ENCODE measurements around the gene TTLL5.

The TTLL5 gene, protein sequence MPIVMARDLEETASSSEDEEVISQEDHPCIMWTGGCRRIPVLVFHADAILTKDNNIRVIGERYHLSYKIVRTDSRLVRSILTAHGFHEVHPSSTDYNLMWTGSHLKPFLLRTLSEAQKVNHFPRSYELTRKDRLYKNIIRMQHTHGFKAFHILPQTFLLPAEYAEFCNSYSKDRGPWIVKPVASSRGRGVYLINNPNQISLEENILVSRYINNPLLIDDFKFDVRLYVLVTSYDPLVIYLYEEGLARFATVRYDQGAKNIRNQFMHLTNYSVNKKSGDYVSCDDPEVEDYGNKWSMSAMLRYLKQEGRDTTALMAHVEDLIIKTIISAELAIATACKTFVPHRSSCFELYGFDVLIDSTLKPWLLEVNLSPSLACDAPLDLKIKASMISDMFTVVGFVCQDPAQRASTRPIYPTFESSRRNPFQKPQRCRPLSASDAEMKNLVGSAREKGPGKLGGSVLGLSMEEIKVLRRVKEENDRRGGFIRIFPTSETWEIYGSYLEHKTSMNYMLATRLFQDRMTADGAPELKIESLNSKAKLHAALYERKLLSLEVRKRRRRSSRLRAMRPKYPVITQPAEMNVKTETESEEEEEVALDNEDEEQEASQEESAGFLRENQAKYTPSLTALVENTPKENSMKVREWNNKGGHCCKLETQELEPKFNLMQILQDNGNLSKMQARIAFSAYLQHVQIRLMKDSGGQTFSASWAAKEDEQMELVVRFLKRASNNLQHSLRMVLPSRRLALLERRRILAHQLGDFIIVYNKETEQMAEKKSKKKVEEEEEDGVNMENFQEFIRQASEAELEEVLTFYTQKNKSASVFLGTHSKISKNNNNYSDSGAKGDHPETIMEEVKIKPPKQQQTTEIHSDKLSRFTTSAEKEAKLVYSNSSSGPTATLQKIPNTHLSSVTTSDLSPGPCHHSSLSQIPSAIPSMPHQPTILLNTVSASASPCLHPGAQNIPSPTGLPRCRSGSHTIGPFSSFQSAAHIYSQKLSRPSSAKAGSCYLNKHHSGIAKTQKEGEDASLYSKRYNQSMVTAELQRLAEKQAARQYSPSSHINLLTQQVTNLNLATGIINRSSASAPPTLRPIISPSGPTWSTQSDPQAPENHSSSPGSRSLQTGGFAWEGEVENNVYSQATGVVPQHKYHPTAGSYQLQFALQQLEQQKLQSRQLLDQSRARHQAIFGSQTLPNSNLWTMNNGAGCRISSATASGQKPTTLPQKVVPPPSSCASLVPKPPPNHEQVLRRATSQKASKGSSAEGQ (N-terminal part only)

DNA sequence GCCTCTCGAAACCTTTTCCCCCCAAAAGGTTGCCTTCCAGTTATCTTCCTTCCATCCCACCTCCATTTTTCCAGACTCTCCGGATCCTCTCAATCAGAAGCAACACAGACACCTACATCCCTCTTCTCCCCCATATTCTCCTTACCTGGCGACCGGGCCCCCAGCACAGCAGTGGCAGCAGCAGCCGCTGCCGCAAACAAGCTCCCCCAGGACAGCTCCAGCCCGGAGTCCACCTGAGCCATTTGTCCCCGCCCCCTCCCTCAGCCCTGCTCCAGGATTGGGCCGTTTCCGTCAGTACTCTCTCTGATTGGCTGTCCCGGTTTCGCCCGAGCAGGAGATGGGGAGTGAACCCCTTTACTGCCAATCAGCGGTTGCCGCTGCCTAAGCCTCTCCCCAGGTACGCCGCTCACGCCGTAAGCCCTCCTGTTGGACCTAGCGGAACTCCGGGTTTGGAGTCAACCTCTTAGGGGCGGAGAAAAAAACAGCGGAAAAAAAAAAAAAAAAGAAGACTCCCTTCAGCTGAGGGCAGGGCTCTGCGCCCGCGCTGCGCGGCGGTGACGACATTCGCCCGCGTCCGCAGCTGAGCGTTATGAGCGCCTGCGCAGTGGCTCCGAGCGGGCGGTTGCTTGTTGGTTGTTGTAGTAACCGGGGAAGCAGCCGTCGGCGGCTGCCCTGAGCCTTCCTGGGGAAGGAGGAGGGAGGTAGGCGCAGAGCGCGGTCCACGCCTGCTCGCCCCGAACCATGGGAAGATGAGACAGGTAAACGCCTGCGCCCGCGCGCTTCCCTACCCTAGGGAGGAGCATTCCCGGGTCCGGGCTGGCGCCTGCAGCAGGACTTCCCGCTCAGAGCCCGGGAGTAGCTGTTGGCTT lies at the start of gene TTLL5, which contains the start of gene ERG28:
Gene TTLL5 (plus strand): TSS at position 617 of the 869 bp plus-strand sequence. CDS start 1,904 bp downstream, outside the sequence.
Gene ERG28 (minus strand): TSS at position 247 of the 869 bp plus-strand sequence. CDS start 3,374 bp downstream, outside the sequence.
- DNase-seq (ENCODE audit: low read depth), result peak; percentile 94

DNA sequence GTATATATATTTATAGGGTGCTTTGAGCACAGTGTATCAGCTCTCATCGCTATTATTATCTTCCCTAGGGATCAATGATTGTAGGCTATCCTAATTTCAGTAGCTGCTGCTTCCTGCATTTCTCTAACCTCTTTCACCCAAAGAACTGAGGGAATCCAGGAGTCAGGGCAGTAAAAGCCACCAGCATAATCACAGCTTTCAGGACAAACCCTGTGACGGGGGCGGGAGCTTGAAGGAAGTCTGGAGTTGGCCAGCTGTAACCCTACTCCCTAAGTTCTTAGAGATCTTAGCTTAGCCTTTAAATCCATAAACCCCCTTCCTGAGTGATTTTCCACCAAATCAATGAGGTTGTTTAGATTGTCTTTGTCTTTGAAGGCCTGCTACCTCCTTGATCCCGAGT lies 48.9 kb upstream of the TTLL5 start:
- DNase-seq (ENCODE audit: low read depth), result no peak

- no peak for DNase-seq (ENCODE audit: low read depth)
Measured at GRCh38 chr14:75614179-75614578, 46.9 kb upstream of the TTLL5 start.

DNA sequence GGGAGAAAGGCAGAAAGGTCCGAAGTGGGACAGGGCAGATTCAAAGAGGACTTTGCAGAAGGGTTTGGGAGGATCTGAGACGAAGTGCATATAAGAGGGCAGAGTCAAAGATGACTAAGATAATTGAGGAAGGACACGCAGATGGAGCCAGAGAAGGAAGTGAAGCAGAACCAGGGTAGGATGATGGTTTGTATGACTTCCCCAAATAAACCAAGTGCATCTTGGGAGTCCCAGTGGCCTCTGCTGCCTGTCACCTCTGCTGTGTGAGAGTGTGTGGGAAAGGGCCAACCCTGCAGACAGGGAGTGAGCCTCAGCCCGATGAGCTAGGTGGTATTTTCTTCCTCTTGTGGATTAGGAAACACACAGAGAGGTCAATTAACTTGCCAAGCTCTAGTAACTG lies 45.8 kb upstream of the TTLL5 start:
- no peak for DNase-seq (ENCODE audit: low read depth)

GRCh38 chr14:75619548-75619947 lies 41.5 kb upstream of the TTLL5 start:
- no peak for DNase-seq (ENCODE audit: low read depth)

- DNase-seq (ENCODE audit: low read depth), result no peak
Measured at GRCh38 chr14:75625034-75625433, 36.0 kb upstream of the TTLL5 start.

GRCh38 chr14:75626396-75626795 lies 34.6 kb upstream of the TTLL5 start:
- no peak for DNase-seq (ENCODE audit: low read depth)

GRCh38 chr14:75626863-75627262 lies 34.2 kb upstream of the TTLL5 start:
- no peak for DNase-seq (ENCODE audit: low read depth)

DNA sequence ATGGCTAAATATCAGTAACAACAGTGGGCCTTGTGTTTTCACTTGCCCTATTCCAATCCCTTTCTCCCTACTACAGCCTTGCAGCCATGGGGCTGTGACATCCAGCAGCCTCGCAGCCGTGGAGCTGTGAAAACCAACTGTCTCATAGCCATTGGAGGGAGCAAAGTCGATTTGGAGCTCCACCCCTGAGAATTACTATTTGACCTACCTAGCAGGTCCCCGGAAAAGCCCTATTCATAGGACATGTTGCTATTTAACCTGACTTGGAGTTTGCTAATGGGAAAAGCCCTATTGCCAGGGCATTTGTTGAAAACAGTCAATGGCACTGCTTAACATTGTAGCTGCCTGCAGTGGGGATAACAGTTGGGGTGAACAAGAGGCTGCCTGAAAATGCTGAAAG lies 33.6 kb upstream of the TTLL5 start:
- no peak for DNase-seq (ENCODE audit: low read depth)

DNA sequence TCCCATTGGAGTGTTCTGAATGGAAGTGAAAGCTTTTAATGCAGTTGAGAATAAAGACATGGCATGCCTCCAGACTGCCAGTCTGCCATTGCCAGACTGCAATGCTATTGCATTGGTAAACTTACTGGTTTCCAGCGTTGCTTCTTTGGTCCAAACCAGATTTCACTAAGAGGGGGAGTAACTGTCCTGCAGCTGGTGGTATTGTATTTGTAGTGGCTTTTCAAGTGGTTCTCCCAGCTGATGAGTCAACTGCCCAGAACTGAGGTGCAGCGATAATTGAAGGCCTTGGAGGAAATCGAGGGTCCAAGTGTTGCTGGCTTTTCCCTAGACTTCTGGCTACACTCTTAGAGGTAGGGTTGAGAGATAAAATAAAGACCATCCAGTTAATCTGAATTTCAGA lies 32.2 kb upstream of the TTLL5 start:
- DNase-seq (ENCODE audit: low read depth), result no peak

- DNase-seq (ENCODE audit: low read depth), result no peak
Measured at GRCh38 chr14:75630695-75631452, 30.2 kb upstream of the TTLL5 start.

GRCh38 chr14:75631453-75631831 lies 29.6 kb upstream of the TTLL5 start:
- no peak for DNase-seq (ENCODE audit: low read depth)

DNA sequence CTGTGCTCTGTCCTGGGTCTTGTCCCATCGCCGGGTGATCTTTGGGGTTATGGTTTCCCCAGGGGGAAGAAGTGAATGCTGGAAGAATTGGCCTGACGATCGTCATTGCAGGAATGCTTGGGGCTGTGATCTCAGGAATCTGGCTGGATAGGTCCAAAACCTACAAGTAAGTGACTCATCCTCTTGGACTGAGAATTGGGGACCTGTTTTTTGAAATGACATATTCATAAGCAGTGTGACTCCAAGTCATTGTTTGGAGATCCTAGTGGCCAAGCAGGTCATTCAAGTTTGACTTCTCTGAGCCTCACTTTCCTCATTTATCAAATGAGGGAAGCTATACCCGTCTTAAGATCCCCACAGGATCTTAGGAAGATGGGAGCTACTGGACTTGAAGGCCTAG lies 26.2 kb upstream of the TTLL5 start:
- no peak for DNase-seq (ENCODE audit: low read depth)

- no peak for DNase-seq (ENCODE audit: low read depth)
Measured at GRCh38 chr14:75636100-75636692, 24.9 kb upstream of the TTLL5 start.

DNA sequence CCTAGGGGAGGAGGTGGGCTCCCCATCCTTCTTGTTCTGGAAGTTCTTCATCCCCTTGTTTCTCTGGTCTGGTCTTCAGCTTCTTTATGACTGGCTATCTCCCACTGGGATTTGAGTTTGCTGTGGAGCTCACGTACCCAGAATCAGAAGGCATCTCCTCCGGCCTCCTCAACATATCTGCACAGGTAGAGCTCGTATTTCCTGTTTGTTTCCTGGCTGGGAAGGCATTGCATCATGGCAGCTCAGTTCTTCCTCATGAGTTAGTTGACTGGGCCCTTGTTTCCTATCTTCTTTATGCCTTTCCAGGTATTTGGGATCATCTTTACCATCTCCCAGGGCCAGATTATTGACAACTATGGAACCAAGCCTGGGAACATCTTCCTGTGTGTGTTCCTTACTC lies 20.2 kb upstream of the TTLL5 start:
- no peak for DNase-seq (ENCODE audit: low read depth)

- DNase-seq (ENCODE audit: low read depth), result no peak
Measured at GRCh38 chr14:75643985-75644384, 17.1 kb upstream of the TTLL5 start.

DNA sequence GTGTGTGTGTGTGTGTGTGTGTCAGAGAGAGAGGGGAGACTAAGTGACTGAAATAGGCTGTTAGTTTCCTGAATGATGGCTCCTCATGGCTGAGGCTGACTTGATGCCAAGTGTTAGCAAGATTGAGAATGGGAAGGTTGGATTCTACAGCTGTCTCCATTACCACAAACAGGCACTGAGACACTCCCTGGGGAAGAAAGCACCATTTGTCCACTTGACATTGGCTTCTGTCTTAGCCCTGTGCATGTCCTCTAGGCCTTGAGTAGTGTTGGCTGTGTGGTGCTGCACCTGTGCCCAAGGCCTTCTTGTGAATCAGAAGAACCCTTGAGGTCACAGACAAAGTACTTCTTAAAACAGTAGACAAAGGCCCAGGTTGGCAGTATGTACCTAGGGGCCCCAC lies 16.0 kb upstream of the TTLL5 start:
- DNase-seq (ENCODE audit: low read depth), result no peak

DNA sequence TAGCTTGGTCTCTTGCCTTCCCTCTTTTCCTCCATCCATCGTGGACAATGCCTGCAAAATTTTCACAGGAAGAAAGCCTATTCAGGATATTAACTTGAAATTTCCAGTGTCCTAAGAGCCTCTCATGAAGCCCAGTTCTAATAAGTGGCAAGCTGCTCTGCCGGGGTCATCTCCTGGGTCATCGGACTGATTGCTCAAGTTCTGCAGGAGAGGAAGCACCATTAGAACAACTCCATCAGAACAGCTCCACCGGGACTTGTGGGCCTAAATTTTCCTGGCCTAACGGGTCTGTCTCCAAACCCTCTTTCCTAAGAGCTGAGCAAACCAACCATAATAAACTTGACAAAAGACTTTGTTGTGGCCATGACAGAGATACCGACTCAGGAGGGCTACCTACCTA lies 14.3 kb upstream of the TTLL5 start:
- no peak for DNase-seq (ENCODE audit: low read depth)

GRCh38 chr14:75647640-75648039 lies 13.4 kb upstream of the TTLL5 start:
- no peak for DNase-seq (ENCODE audit: low read depth)
